ENCODE data around the gene NLRP12.
"Not testable (repeated sequence)": the region's sequence is repeated elsewhere in the genome, so short reads cannot be mapped to it uniquely, and the experiment has no call there.

Gene NLRP12

GRCh38 chr19:53832861-53833260, 8.7 kb upstream of the NLRP12 start:
- not testable (repeated sequence) for H3K4me1 ChIP-seq (ENCODE audit: low read length); H3K4me2 ChIP-seq (ENCODE audit: low read length); H3K27me3 ChIP-seq (ENCODE audit: low read depth, low read length); H3K27ac ChIP-seq (ENCODE audit: low read length); H3K9ac ChIP-seq (ENCODE audit: low read length); H3K36me3 ChIP-seq (replicated peaks; ENCODE audit: low read depth, low read length); H3K79me2 ChIP-seq (ENCODE audit: low read length); H4K20me1 ChIP-seq (ENCODE audit: insufficient read depth, low read length); H3K4me3 ChIP-seq (ENCODE audit: low read length); H2AFZ ChIP-seq (ENCODE audit: low read depth, low read length); H3K9me3 ChIP-seq (ENCODE audit: insufficient read depth, low read length)

GRCh38 chr19:53828531-53828930, 4.4 kb upstream of the NLRP12 start:
- H4K20me1 ChIP-seq (ENCODE audit: insufficient read depth, low read length): no peaks in the 10 kb centered on the region

GRCh38 chr19:53826876-53827275, 2.8 kb upstream of the NLRP12 start:
- H3K9me3 ChIP-seq (ENCODE audit: insufficient read depth, low read length): no peaks in the 10 kb centered on the region
- H4K20me1 ChIP-seq (ENCODE audit: insufficient read depth, low read length): no peaks in the 10 kb centered on the region
- no peaks in the 10 kb centered on the region for H3K4me1 ChIP-seq (ENCODE audit: low read length)
- no peak overlapping the region for H3K4me2 ChIP-seq (ENCODE audit: low read length)
- no peak overlapping the region for H3K27ac ChIP-seq (ENCODE audit: low read length)
- H3K79me2 ChIP-seq (ENCODE audit: low read length): no peaks in the 10 kb centered on the region
- no peaks in the 10 kb centered on the region for H3K27me3 ChIP-seq (ENCODE audit: low read depth, low read length)
- TF ChIP-seq EZH2phosphoT487 (IDR thresholded peaks at IDR 0.05; ENCODE audit: low read depth): no peak
- TF ChIP-seq CTCF (IDR thresholded peaks at IDR 0.05; ENCODE audit: low read depth, low read length): no peak
- H2AFZ ChIP-seq (ENCODE audit: low read depth, low read length): no peak overlapping the region
- H3K9ac ChIP-seq (ENCODE audit: low read length): no peak overlapping the region
- no peak overlapping the region for H3K4me3 ChIP-seq (ENCODE audit: low read length)
- no peaks in the 10 kb centered on the region for H3K36me3 ChIP-seq (replicated peaks; ENCODE audit: low read depth, low read length)

More at GRCh38 chr19:53828531-53828930, 4.4 kb upstream of the NLRP12 start:
- no peak overlapping the region for H2AFZ ChIP-seq (ENCODE audit: low read depth, low read length)
- H3K4me1 ChIP-seq (ENCODE audit: low read length): no peaks in the 10 kb centered on the region
- H3K79me2 ChIP-seq (ENCODE audit: low read length): no peaks in the 10 kb centered on the region
- no peaks in the 10 kb centered on the region for H3K9me3 ChIP-seq (ENCODE audit: insufficient read depth, low read length)
- H3K36me3 ChIP-seq (replicated peaks; ENCODE audit: low read depth, low read length): no peaks in the 10 kb centered on the region
- H3K27me3 ChIP-seq (ENCODE audit: low read depth, low read length): no peaks in the 10 kb centered on the region
- no peak for TF ChIP-seq EZH2phosphoT487 (IDR thresholded peaks at IDR 0.05; ENCODE audit: low read depth)
- TF ChIP-seq CTCF (IDR thresholded peaks at IDR 0.05; ENCODE audit: low read depth, low read length): no peak
- no peak overlapping the region for H3K9ac ChIP-seq (ENCODE audit: low read length)
- H3K4me2 ChIP-seq (ENCODE audit: low read length): no peak overlapping the region
- no peak overlapping the region for H3K4me3 ChIP-seq (ENCODE audit: low read length)
- H3K27ac ChIP-seq (ENCODE audit: low read length): no peak overlapping the region

- Histone ChIP-seq H3K36me3 (replicated peaks; ENCODE audit: low read depth, low read length) (no peaks in the 10 kb centered on the region), H3K9ac (ENCODE audit: low read length) (no peak overlapping the region), H3K79me2 (ENCODE audit: low read length) (no peaks in the 10 kb centered on the region), H3K4me2 (ENCODE audit: low read length) (no peak overlapping the region), H3K9me3 (ENCODE audit: insufficient read depth, low read length) (no peaks in the 10 kb centered on the region), H2AFZ (ENCODE audit: low read depth, low read length) (no peak overlapping the region), H4K20me1 (ENCODE audit: insufficient read depth, low read length) (no peaks in the 10 kb centered on the region), H3K27ac (ENCODE audit: low read length) (no peak overlapping the region), H3K4me1 (ENCODE audit: low read length) (no peaks in the 10 kb centered on the region), H3K27me3 (ENCODE audit: low read depth, low read length) (no peaks in the 10 kb centered on the region), H3K4me3 (ENCODE audit: low read length) (no peak overlapping the region)
- TF ChIP-seq CTCF (IDR thresholded peaks at IDR 0.05; ENCODE audit: low read depth, low read length) (no peak), EZH2phosphoT487 (IDR thresholded peaks at IDR 0.05; ENCODE audit: low read depth) (no peak)
These were observed 564 bp downstream of the NLRP12 start for GRCh38 chr19:53823380-53824120.
